A549 (cell line): ENCODE data around the gene APLN.

Source experiments
- CBX8 ChIP-seq: fragments of 200-600 bp; sonication (generic); IDR thresholded peaks from 2 replicates; pipeline ENCODE4 v1.6.1; 2016
- CHD2 ChIP-seq: fragments of 150-350 bp; IDR thresholded peaks from 2 replicates; pipeline ENCODE4 v1.6.1; 2014; ENCODE audit warnings: low read length; ENCODE audit not compliant: partially characterized antibody
- ESRRA ChIP-seq: fragments of 150-350 bp; IDR thresholded peaks from 2 replicates; pipeline ENCODE4 v1.6.1; 2014; ENCODE audit warnings: mild to moderate bottlenecking, low read length, borderline replicate concordance
- HDAC2 ChIP-seq: fragments of 200-600 bp; sonication (generic); IDR thresholded peaks from 2 replicates; pipeline ENCODE4 v1.6.1; 2016
- POLR2A ChIP-seq: IDR thresholded peaks from 2 replicates; pipeline ENCODE4 v1.6.1; 2012; ENCODE audit warnings: mild to moderate bottlenecking, low read length
- RFX5 ChIP-seq: fragments of 450-650 bp; IDR thresholded peaks from 2 replicates; pipeline ENCODE4 v1.7.1; 2014; ENCODE audit warnings: antibody characterized with exemption, mild to moderate bottlenecking, moderate library complexity
- RNF2 ChIP-seq: fragments of 200-600 bp; sonication (generic); IDR thresholded peaks from 2 replicates; pipeline ENCODE4 v1.6.1; 2016; ENCODE audit warnings: low read depth, mild to moderate bottlenecking, antibody characterized with exemption, moderate library complexity, borderline replicate concordance
- SMC3 ChIP-seq: fragments of >200 bp; sonication (Bioruptor Twin); formaldehyde crosslinking; IDR thresholded peaks from 3 replicates; pipeline ENCODE4 v1.6.1; 2018; ENCODE audit warnings: inconsistent platforms
- TF ChIP-seq, protein P1 (sequence below): fragments of >200 bp; sonication (Bioruptor Twin); formaldehyde crosslinking; IDR thresholded peaks from 3 replicates; pipeline ENCODE4 v1.5.1; 2016
- TF ChIP-seq, protein P2 (sequence below): fragments of 250-450 bp; sonication (Bioruptor Pico); IDR thresholded peaks from 2 replicates; pipeline ENCODE4 v1.5.0; 2021; ENCODE audit warnings: mild to moderate bottlenecking, moderate library complexity, borderline replicate concordance

DNA sequence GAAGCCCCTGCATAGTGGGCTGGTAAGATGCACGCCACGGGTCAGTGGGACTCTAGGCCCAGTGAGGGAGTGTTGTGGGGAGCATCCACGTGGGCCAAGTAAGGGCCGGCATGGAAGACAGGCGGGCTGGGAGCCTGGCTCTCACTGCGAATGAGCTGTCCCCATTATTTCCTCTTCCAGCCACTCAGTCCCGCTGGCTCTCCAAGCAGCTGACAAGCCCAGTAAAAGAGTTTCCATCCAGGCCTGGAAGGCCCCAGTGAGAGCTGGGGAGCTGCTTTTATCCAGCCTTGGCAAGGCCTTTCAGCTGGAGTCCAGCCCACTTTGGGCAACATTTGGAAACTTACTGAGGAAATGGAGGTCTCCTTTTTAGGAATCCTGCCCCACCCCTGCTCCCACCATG lies 24.9 kb downstream of the APLN start:
- TF ChIP-seq ESRRA (no peak), POLR2A (no peak), SMC3 (no peak), CBX8 (no peak), HDAC2 (no peak), RFX5 (no peak), RNF2 (no peak), CHD2 (no peak)
- TF ChIP-seq, protein P1, sequence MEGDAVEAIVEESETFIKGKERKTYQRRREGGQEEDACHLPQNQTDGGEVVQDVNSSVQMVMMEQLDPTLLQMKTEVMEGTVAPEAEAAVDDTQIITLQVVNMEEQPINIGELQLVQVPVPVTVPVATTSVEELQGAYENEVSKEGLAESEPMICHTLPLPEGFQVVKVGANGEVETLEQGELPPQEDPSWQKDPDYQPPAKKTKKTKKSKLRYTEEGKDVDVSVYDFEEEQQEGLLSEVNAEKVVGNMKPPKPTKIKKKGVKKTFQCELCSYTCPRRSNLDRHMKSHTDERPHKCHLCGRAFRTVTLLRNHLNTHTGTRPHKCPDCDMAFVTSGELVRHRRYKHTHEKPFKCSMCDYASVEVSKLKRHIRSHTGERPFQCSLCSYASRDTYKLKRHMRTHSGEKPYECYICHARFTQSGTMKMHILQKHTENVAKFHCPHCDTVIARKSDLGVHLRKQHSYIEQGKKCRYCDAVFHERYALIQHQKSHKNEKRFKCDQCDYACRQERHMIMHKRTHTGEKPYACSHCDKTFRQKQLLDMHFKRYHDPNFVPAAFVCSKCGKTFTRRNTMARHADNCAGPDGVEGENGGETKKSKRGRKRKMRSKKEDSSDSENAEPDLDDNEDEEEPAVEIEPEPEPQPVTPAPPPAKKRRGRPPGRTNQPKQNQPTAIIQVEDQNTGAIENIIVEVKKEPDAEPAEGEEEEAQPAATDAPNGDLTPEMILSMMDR, result no peak
- TF ChIP-seq, protein P2, sequence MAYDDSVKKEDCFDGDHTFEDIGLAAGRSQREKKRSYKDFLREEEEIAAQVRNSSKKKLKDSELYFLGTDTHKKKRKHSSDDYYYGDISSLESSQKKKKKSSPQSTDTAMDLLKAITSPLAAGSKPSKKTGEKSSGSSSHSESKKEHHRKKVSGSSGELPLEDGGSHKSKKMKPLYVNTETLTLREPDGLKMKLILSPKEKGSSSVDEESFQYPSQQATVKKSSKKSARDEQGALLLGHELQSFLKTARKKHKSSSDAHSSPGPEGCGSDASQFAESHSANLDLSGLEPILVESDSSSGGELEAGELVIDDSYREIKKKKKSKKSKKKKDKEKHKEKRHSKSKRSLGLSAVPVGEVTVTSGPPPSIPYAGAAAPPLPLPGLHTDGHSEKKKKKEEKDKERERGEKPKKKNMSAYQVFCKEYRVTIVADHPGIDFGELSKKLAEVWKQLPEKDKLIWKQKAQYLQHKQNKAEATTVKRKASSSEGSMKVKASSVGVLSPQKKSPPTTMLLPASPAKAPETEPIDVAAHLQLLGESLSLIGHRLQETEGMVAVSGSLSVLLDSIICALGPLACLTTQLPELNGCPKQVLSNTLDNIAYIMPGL, result no peak
